Measurements from ENCODE around the gene SYT14. TPM values are rescaled to one million over a fixed set of nuclear protein-coding genes. Genes with fewer than 3 reads are reported as not detected.
"Not testable (repeated sequence)": the region's sequence is repeated elsewhere in the genome, so short reads cannot be mapped to it uniquely, and the experiment has no call there.

SYT14 gene
- polyA plus RNA-seq, 1 experiment: 1.5 TPM

GRCh38 chr1:209895709-209896108 is 42.3 kb upstream of the SYT14 start:
- ChIA-PET POLR2A (interaction anchor here (0.7 kb wide), 1 partner anchor 20 kb away, joined by 3 read pairs; no protein-coding TSS in a partner anchor), CTCF (interaction anchor here (1.0 to 1.5 kb wide), 4 partner anchors 17 to 71 kb away, joined by 3 to 4 read pairs (median 4); no protein-coding TSS in a partner anchor)
- H3K4me3 ChIP-seq (ENCODE audit: low read depth, low read length): no peak overlapping the region
- H3K36me3 ChIP-seq (ENCODE audit: control insufficient read depth, insufficient read depth, low read length): no peaks in the 10 kb centered on the region
- TF ChIP-seq CTCF (IDR thresholded peaks at IDR 0.05; ENCODE audit: insufficient read depth, low read depth, low read length): no peak
- no peak for DNase-seq (ENCODE audit: low read depth)
- no peaks in the 10 kb centered on the region for H3K27me3 ChIP-seq (ENCODE audit: control insufficient read depth, insufficient read depth, low read length)

GRCh38 chr1:209896346-209896745 is 41.7 kb upstream of the SYT14 start:
- CTCF ChIA-PET: interaction anchor here (1.0 to 1.5 kb wide), 2 partner anchors 18 to 36 kb away, joined by 3 to 4 read pairs; no protein-coding TSS in a partner anchor
- DNase-seq (ENCODE audit: low read depth): no peak

GRCh38 chr1:209898271-209898670 is 39.7 kb upstream of the SYT14 start:
- DNase-seq (ENCODE audit: low read depth); H3K27me3 ChIP-seq (ENCODE audit: control insufficient read depth, insufficient read depth, low read length); POLR2A ChIA-PET; H3K36me3 ChIP-seq (ENCODE audit: control insufficient read depth, insufficient read depth, low read length); H3K4me3 ChIP-seq (ENCODE audit: low read depth, low read length): not testable (repeated sequence)
- CTCF ChIA-PET: interaction anchor here (0.7 kb wide), 1 partner anchor 34 kb away, joined by 3 read pairs; no protein-coding TSS in a partner anchor

More at GRCh38 chr1:209896346-209896745, 41.7 kb upstream of the SYT14 start:
- Histone ChIP-seq H3K36me3 (ENCODE audit: control insufficient read depth, insufficient read depth, low read length) (no peaks in the 10 kb centered on the region), H3K27me3 (ENCODE audit: control insufficient read depth, insufficient read depth, low read length) (no peaks in the 10 kb centered on the region), H3K4me3 (ENCODE audit: low read depth, low read length) (no peak overlapping the region)
- TF ChIP-seq CTCF (IDR thresholded peaks at IDR 0.05; ENCODE audit: insufficient read depth, low read depth, low read length): no peak
- POLR2A ChIA-PET: no interaction called here

GRCh38 chr1:209898851-209899250 is 39.2 kb upstream of the SYT14 start:
- CTCF ChIA-PET: interaction anchor here (0.5 kb wide), 1 partner anchor 43 kb away, joined by 3 read pairs; no protein-coding TSS in a partner anchor
- POLR2A ChIA-PET; DNase-seq (ENCODE audit: low read depth); H3K36me3 ChIP-seq (ENCODE audit: control insufficient read depth, insufficient read depth, low read length); H3K4me3 ChIP-seq (ENCODE audit: low read depth, low read length); H3K27me3 ChIP-seq (ENCODE audit: control insufficient read depth, insufficient read depth, low read length): not testable (repeated sequence)

- peak; percentile 35; the same call in 1 of the 2 replicates for TF ChIP-seq CTCF (IDR thresholded peaks at IDR 0.05; ENCODE audit: insufficient read depth, low read depth, low read length)
- CTCF ChIA-PET: interaction anchor here (0.5 to 1.2 kb wide), 5 partner anchors 9 to 27 kb away, joined by 3 to 5 read pairs (median 4); no protein-coding TSS in a partner anchor
- no peaks in the 10 kb centered on the region for H3K27me3 ChIP-seq (ENCODE audit: control insufficient read depth, insufficient read depth, low read length)
- H3K4me3 ChIP-seq (ENCODE audit: low read depth, low read length): no peak overlapping the region
- no peak for DNase-seq (ENCODE audit: low read depth)
- H3K36me3 ChIP-seq (ENCODE audit: control insufficient read depth, insufficient read depth, low read length): no peaks in the 10 kb centered on the region
- POLR2A ChIA-PET: no interaction called here
Measured at GRCh38 chr1:209899948-209900347, 38.1 kb upstream of the SYT14 start.

GRCh38 chr1:209900734-209901133 is 37.3 kb upstream of the SYT14 start:
- no peak for DNase-seq (ENCODE audit: low read depth)
- Histone ChIP-seq H3K36me3 (ENCODE audit: control insufficient read depth, insufficient read depth, low read length) (no peaks in the 10 kb centered on the region), H3K27me3 (ENCODE audit: control insufficient read depth, insufficient read depth, low read length) (no peaks in the 10 kb centered on the region), H3K4me3 (ENCODE audit: low read depth, low read length) (no peak overlapping the region)
- ChIA-PET CTCF (interaction anchor here (0.7 to 1.2 kb wide), 2 partner anchors 25 to 26 kb away, joined by 3 to 4 read pairs; no protein-coding TSS in a partner anchor), POLR2A (interaction anchor here (0.6 kb wide), 1 partner anchor 13 kb away, joined by 7 read pairs; no protein-coding TSS in a partner anchor)
- TF ChIP-seq CTCF (IDR thresholded peaks at IDR 0.05; ENCODE audit: insufficient read depth, low read depth, low read length): no peak
